Esophagus muscularis mucosa (tissue), 4 donors: Measurements from ENCODE around the gene AFG1L. TPM values are rescaled to one million over a fixed set of nuclear protein-coding genes. Genes with fewer than 3 reads are reported as not detected.

ENCODE experiments used
- DNase-seq: peaks from one replicate; pipeline ENCODE4 v3.0.0-alpha.2; 2017; ENCODE audit errors: extremely low spot score
- H3K27ac ChIP-seq, 4 donors: fragments of 200-600 bp; sonication (generic); replicated peaks in 1 of 4; 1 replicate in 3 of 4; 2 replicates in 1 of 4; pipeline ENCODE4 v1.5.1; 2016 to 2019; ENCODE audit warnings: mild to moderate bottlenecking in 1 of 4
- H3K27me3 ChIP-seq, 4 donors: fragments of 200-600 bp; sonication (generic); one replicate each; pipeline versions ENCODE4 v1.5.1 to v1.6.0; 2016 to 2019
- H3K36me3 ChIP-seq, 4 donors: fragments of 200-600 bp; sonication (generic); one replicate each; pipeline ENCODE4 v1.5.1; 2016 to 2019
- H3K4me1 ChIP-seq, 4 donors: fragments of 200-600 bp; sonication (generic); one replicate each; pipeline ENCODE4 v1.5.1; 2016 to 2019
- H3K4me3 ChIP-seq, 4 donors: fragments of 200-600 bp; sonication (generic); 1 replicate in 2 of 4; 2 replicates in 2 of 4; pipeline ENCODE4 v1.5.1; 2016 to 2019; ENCODE audit warnings: mild to moderate bottlenecking in 4 of 4, moderate library complexity in 1 of 4
- H3K9me3 ChIP-seq, 4 donors: fragments of 200-600 bp; sonication (generic); 1 replicate in 3 of 4; 2 replicates in 1 of 4; pipeline ENCODE4 v1.5.1; 2016 to 2019
- CTCF ChIP-seq, 3 experiments: fragments of 200-600 bp in 2 of 3; fragments of 450-650 bp in 1 of 3; sonication (generic) in 2 of 3; IDR thresholded peaks; one replicate each; pipeline ENCODE4 v1.5.1; 2017 to 2019; ENCODE audit warnings: antibody characterized with exemption in 3 of 3, mild to moderate bottlenecking in 2 of 3, moderate library complexity in 1 of 3
- EP300 ChIP-seq: sonication (generic); formaldehyde crosslinking; IDR thresholded peaks from one replicate; pipeline ENCODE4 v1.6.1; 2017; ENCODE audit warnings: antibody characterized with exemption
- POLR2A ChIP-seq: fragments of 450-650 bp; IDR thresholded peaks from one replicate; pipeline ENCODE4 v1.6.1; 2017; ENCODE audit warnings: antibody characterized with exemption, moderate library complexity, mild to moderate bottlenecking, low read depth
- POLR2AphosphoS5 ChIP-seq, 2 donors: sonication (generic); formaldehyde crosslinking; IDR thresholded peaks; one replicate each; pipeline ENCODE4 v1.6.1; 2017; ENCODE audit warnings: antibody characterized with exemption in 2 of 2
- WGBS: methylation state at CpG from one replicate; pipeline ENCODE4 v1.1.5; 2018; 5-methylcytosine and 5-hydroxymethylcytosine counted together
- intact Hi-C: fragments of 100-400 bp; cut with DNase I; formaldehyde crosslinking; loops from one replicate; pipeline ENCODE4 v1.15.1; 2023
- total RNA-seq, 4 donors: library from RNA; depleted of rRNA; stranded (reverse); fragments of >200 nt; gene quantifications; one replicate each; pipeline versions ENCODE4 v1.1.0 to v1.2.1, GENCODE V29; 2016

Gene AFG1L
- total RNA-seq, 4 donors from 2014 or later, result 1.5 to 5.4 (median 3.3) TPM

- intact Hi-C loops, result loop anchor here (10.0 kb wide), 1 partner anchor 375 kb away; no protein-coding TSS in a partner anchor
- Histone ChIP-seq H3K4me3 (no peak overlapping the region), H3K36me3 (peaks cover 0 to 2% (median 0%) of the 10 kb centered on the region in 4 donors), H3K27ac (no peak overlapping the region), H3K4me1 (no peaks in the 10 kb centered on the region), H3K27me3 (no peaks in the 10 kb centered on the region), H3K9me3 (no peaks in the 10 kb centered on the region)
- TF ChIP-seq POLR2AphosphoS5 (IDR thresholded peaks at IDR 0.05) (no peak), EP300 (no peak), CTCF (IDR thresholded peaks at IDR 0.05) (no peak), POLR2A (no peak)
- 98% methylated on average over 5 of the region's 5 CpGs for WGBS
- DNase-seq, result no peak
Measured at GRCh38 chr6:108489699-108490098, 194.8 kb downstream of the AFG1L start.

- no peak overlapping the region for H3K27ac ChIP-seq
- no peak for DNase-seq
- intact Hi-C loops, result loop anchor here (10.0 kb wide), 1 partner anchor 377 kb away; no protein-coding TSS in a partner anchor
Measured at GRCh38 chr6:108492131-108492766, 197.4 kb downstream of the AFG1L start.

GRCh38 chr6:108494434-108494833, 199.6 kb downstream of the AFG1L start:
- H3K4me3 ChIP-seq, result no peak overlapping the region
- no peak for DNase-seq

More at GRCh38 chr6:108492131-108492766, 197.4 kb downstream of the AFG1L start:
- TF ChIP-seq POLR2AphosphoS5 (IDR thresholded peaks at IDR 0.05), result no peak
- peak; percentile 37 to 48 (median 47) for TF ChIP-seq CTCF (IDR thresholded peaks at IDR 0.05)
- Histone ChIP-seq H3K9me3 (no peaks in the 10 kb centered on the region), H3K27me3 (no peaks in the 10 kb centered on the region), H3K4me1 (no peaks in the 10 kb centered on the region), H3K4me3 (no peak overlapping the region), H3K36me3 (no peaks in the 10 kb centered on the region)

GRCh38 chr6:108497883-108498282, 203.0 kb downstream of the AFG1L start:
- 73% methylated on average over 2 of the region's 3 CpGs for WGBS
- H3K27me3 ChIP-seq, result no peaks in the 10 kb centered on the region
- H3K36me3 ChIP-seq, result peaks cover 0 to 6% (median 3%) of the 10 kb centered on the region in 4 donors
- H3K4me3 ChIP-seq, result no peak overlapping the region
- no peaks in the 10 kb centered on the region for H3K9me3 ChIP-seq
- intact Hi-C loops, result loop anchor here (10.0 kb wide), 1 partner anchor 383 kb away; no protein-coding TSS in a partner anchor
- no peaks in the 10 kb centered on the region for H3K4me1 ChIP-seq
- no peak for DNase-seq
- no peak overlapping the region for H3K27ac ChIP-seq
- TF ChIP-seq POLR2AphosphoS5 (IDR thresholded peaks at IDR 0.05) (no peak), CTCF (IDR thresholded peaks at IDR 0.05) (peak in 1 of 3 experiments; percentile 19), EP300 (no peak)

More at GRCh38 chr6:108494434-108494833, 199.6 kb downstream of the AFG1L start:
- Histone ChIP-seq H3K4me1 (no peaks in the 10 kb centered on the region), H3K27me3 (no peaks in the 10 kb centered on the region), H3K27ac (no peak overlapping the region), H3K9me3 (no peaks in the 10 kb centered on the region), H3K36me3 (peaks cover 0 to 4% (median 1%) of the 10 kb centered on the region in 4 donors)
- TF ChIP-seq POLR2AphosphoS5 (IDR thresholded peaks at IDR 0.05), result no peak
- TF ChIP-seq EP300, result no peak
- no peak for TF ChIP-seq POLR2A
- intact Hi-C loops, result loop anchor here (10.0 kb wide), 1 partner anchor 380 kb away; no protein-coding TSS in a partner anchor
- 86% methylated on average over 2 of the region's 2 CpGs for WGBS

- DNase-seq, result no peak
- 42% methylated on average over 3 of the region's 3 CpGs for WGBS
- H3K36me3 ChIP-seq, result peaks cover 0 to 6% (median 3%) of the 10 kb centered on the region in 4 donors
- H3K4me3 ChIP-seq, result no peak overlapping the region
- no peak overlapping the region for H3K27ac ChIP-seq
- intact Hi-C loops, result no loop called here
- H3K27me3 ChIP-seq, result no peaks in the 10 kb centered on the region
- no peaks in the 10 kb centered on the region for H3K4me1 ChIP-seq
- no peak for TF ChIP-seq POLR2A
- no peak for TF ChIP-seq CTCF (IDR thresholded peaks at IDR 0.05)
- no peak for TF ChIP-seq EP300
- TF ChIP-seq POLR2AphosphoS5 (IDR thresholded peaks at IDR 0.05), result no peak
- H3K9me3 ChIP-seq, result no peaks in the 10 kb centered on the region
Measured at GRCh38 chr6:108501559-108501958, 206.7 kb downstream of the AFG1L start.
